Parathyroid adenoma (tissue), 2 donors: Measurements from ENCODE around the gene DOK7.

Source experiments
- H2AFZ ChIP-seq: fragments of 300-600 bp; sonication (generic); one replicate; pipeline ENCODE4 v1.7.0; 2017; ENCODE audit warnings: antibody characterized with exemption, mild to moderate bottlenecking
- H3K27ac ChIP-seq: fragments of 300-600 bp; sonication (generic); one replicate; pipeline ENCODE4 v1.7.0; 2017
- H3K27me3 ChIP-seq: fragments of 300-600 bp; sonication (generic); one replicate; pipeline ENCODE4 v1.7.0; 2017; ENCODE audit warnings: low read length; ENCODE audit not compliant: control insufficient read depth, insufficient read depth
- H3K36me3 ChIP-seq: fragments of 300-600 bp; sonication (generic); one replicate; pipeline ENCODE4 v1.7.0; 2017; ENCODE audit warnings: low read length; ENCODE audit not compliant: control insufficient read depth, insufficient read depth
- H3K4me1 ChIP-seq: fragments of 300-600 bp; sonication (generic); one replicate; pipeline ENCODE4 v1.7.0; 2017; ENCODE audit warnings: control low read depth
- H3K4me2 ChIP-seq: fragments of 300-600 bp; sonication (generic); one replicate; pipeline ENCODE4 v1.7.0; 2017; ENCODE audit warnings: low read length
- H3K4me3 ChIP-seq: fragments of 300-600 bp; sonication (generic); one replicate; pipeline ENCODE4 v1.7.0; 2017; ENCODE audit warnings: low read depth, low read length
- H3K79me2 ChIP-seq: fragments of 300-600 bp; sonication (generic); one replicate; pipeline ENCODE4 v1.7.0; 2017; ENCODE audit warnings: control low read depth
- H3K9ac ChIP-seq: fragments of 300-600 bp; sonication (generic); one replicate; pipeline ENCODE4 v1.7.0; 2017; ENCODE audit warnings: mild to moderate bottlenecking
- H3K9me3 ChIP-seq: fragments of 300-600 bp; sonication (generic); one replicate; pipeline ENCODE4 v1.7.0; 2017; ENCODE audit warnings: low read length; ENCODE audit not compliant: control insufficient read depth
- CTCF ChIP-seq: fragments of 300-600 bp; sonication (generic); IDR thresholded peaks from one replicate; pipeline ENCODE4 v1.7.0; 2017; ENCODE audit warnings: antibody characterized with exemption, mild to moderate bottlenecking
- donor health status: primary hyperparathyroidism.

DOK7 gene

GRCh38 chr4:3492741-3493719 is 29.9 kb downstream of the DOK7 start:
- Histone ChIP-seq H3K36me3 (no peaks in the 10 kb centered on the region), H3K4me2 (no peak overlapping the region), H3K79me2 (no peaks in the 10 kb centered on the region), H3K4me3 (no peak overlapping the region), H3K27me3 (no peaks in the 10 kb centered on the region), H3K9me3 (no peaks in the 10 kb centered on the region), H3K9ac (no peak overlapping the region), H3K4me1 (no peaks in the 10 kb centered on the region), H3K27ac (no peak overlapping the region), H2AFZ (no peak overlapping the region)
- no peak for TF ChIP-seq CTCF

- no peaks in the 10 kb centered on the region for H3K4me1 ChIP-seq
- H3K36me3 ChIP-seq = no peaks in the 10 kb centered on the region
- no peak overlapping the region for H3K4me2 ChIP-seq
- H3K79me2 ChIP-seq = no peaks in the 10 kb centered on the region
- no peak for TF ChIP-seq CTCF
- H2AFZ ChIP-seq = no peak overlapping the region
- no peak overlapping the region for H3K4me3 ChIP-seq
- no peak overlapping the region for H3K9ac ChIP-seq
- H3K27me3 ChIP-seq = no peaks in the 10 kb centered on the region
- H3K27ac ChIP-seq = no peak overlapping the region
- H3K9me3 ChIP-seq = no peaks in the 10 kb centered on the region
These were observed 30.8 kb downstream of the DOK7 start for GRCh38 chr4:3493720-3494461.

GRCh38 chr4:3494462-3494871 is 31.4 kb downstream of the DOK7 start:
- H3K36me3 ChIP-seq = no peaks in the 10 kb centered on the region
- H3K9me3 ChIP-seq = no peaks in the 10 kb centered on the region
- no peaks in the 10 kb centered on the region for H3K79me2 ChIP-seq
- no peak overlapping the region for H2AFZ ChIP-seq
- no peaks in the 10 kb centered on the region for H3K4me1 ChIP-seq
- H3K4me3 ChIP-seq = no peak overlapping the region
- no peak overlapping the region for H3K4me2 ChIP-seq
- no peak overlapping the region for H3K9ac ChIP-seq
- no peak for TF ChIP-seq CTCF
- no peaks in the 10 kb centered on the region for H3K27me3 ChIP-seq
- no peak overlapping the region for H3K27ac ChIP-seq

- no peak overlapping the region for H3K4me2 ChIP-seq
- no peak overlapping the region for H3K9ac ChIP-seq
- no peaks in the 10 kb centered on the region for H3K79me2 ChIP-seq
- H3K27ac ChIP-seq = no peak overlapping the region
- H3K4me3 ChIP-seq = no peak overlapping the region
- H3K4me1 ChIP-seq = no peaks in the 10 kb centered on the region
- no peaks in the 10 kb centered on the region for H3K36me3 ChIP-seq
- H3K9me3 ChIP-seq = no peaks in the 10 kb centered on the region
- no peak for TF ChIP-seq CTCF
- no peaks in the 10 kb centered on the region for H3K27me3 ChIP-seq
- no peak overlapping the region for H2AFZ ChIP-seq
These were observed 32.3 kb downstream of the DOK7 start for GRCh38 chr4:3495204-3495975.
